ENCODE data around the gene SET.

DNA sequence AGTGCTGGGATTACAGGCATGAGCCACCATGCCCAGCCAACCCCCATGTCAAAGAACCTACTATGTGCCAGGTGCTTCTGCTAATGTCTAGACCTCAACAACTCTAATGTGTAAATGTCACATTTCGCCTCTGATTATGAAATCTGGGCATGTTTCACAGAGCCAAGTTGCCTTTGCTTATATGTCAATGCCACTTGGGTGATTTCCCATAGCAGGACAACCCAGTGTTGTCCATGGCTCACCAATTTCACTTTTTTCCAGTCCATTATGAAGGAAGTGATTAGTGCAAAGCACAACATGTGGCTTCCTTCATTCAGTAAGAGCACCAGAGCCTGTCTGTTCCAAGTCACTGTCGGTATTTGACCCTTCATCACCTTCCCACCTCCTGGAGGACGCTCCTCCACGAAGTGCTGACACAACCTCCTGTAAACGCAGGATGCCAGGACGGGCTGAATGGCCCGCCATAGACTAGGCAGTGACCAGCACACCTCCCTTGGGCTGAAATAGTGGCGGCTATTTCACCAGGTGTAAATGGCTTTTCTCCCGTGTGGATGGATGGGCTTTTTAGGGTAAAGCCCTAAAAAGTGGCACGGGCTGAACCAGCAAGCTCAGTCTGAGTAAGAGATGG is 12.3 kb downstream of the SET start:
- TF ChIP-seq CREB1 (CRISPR knock-in tag; IDR thresholded peaks at IDR 0.05; ENCODE audit: low read depth) (no peak), CTCF (conservative IDR thresholded peaks at IDR 0.05; ENCODE audit: low read depth in 2 of 2) (no peak)

Measured in GM23338 (cell line).